HG02623 (cell line): Measurements from ENCODE around the gene B4GALT6.

Experiments
- ATAC-seq: cut with Tn5 transposase; IDR thresholded peaks from one replicate; pipeline ENCODE4 v1.9.1; 2021; ENCODE audit warnings: moderate library complexity; ENCODE audit not compliant: unreplicated experiment

The B4GALT6 gene

DNA sequence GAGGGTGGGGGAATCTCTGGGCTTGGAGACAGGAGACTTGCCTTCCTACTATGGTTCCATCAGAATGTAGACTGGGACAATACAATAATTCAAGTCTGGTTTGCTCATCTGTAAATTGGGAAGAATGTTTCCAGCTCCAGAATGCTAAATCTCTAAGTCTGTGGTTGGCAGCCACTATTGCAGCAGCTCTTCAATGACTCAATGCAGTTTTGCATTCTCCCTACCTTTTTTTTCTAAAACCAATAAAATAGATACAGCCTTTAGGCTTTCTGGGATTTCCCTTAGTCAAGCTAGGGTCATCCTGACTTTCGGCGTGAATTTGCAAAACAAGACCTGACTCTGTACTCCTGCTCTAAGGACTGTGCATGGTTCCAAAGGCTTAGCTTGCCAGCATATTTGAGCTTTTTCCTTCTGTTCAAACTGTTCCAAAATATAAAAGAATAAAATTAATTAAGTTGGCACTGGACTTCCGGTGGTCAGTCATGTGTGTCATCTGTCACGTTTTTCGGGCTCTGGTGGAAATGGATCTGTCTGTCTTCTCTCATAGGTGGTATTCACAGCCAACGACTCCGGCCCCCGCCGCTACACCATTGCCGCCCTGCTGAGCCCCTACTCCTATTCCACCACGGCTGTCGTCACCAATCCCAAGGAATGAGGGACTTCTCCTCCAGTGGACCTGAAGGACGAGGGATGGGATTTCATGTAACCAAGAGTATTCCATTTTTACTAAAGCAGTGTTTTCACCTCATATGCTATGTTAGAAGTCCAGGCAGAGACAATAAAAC lies 86.2 kb downstream of the B4GALT6 start:
- ATAC-seq: no peak

DNA sequence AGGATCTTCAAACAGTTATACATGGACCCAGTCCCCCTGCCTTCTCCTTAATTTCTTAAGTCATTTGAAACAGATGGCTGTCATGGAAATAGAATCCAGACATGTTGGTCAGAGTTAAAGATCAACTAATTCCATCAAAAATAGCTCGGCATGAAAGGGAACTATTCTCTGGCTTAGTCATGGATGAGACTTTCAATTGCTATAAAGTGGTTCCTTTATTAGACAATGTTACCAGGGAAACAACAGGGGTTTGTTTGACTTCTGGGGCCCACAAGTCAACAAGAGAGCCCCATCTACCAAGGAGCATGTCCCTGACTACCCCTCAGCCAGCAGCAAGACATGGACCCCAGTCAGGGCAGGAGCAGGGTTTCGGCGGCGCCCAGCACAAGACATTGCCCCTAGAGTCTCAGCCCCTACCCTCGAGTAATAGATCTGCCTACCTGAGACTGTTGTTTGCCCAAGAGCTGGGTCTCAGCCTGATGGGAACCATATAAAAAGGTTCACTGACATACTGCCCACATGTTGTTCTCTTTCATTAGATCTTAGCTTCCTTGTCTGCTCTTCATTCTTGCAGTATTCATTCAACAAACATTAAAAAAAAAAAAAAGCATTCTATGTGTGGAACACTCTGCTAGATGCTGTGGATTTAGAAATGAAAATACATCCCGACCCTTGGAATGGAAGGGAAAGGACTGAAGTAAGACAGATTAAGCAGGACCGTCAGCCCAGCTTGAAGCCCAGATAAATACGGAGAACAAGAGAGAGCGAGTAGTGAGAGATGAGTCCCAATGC lies 88.1 kb downstream of the B4GALT6 start:
- no peak for ATAC-seq

DNA sequence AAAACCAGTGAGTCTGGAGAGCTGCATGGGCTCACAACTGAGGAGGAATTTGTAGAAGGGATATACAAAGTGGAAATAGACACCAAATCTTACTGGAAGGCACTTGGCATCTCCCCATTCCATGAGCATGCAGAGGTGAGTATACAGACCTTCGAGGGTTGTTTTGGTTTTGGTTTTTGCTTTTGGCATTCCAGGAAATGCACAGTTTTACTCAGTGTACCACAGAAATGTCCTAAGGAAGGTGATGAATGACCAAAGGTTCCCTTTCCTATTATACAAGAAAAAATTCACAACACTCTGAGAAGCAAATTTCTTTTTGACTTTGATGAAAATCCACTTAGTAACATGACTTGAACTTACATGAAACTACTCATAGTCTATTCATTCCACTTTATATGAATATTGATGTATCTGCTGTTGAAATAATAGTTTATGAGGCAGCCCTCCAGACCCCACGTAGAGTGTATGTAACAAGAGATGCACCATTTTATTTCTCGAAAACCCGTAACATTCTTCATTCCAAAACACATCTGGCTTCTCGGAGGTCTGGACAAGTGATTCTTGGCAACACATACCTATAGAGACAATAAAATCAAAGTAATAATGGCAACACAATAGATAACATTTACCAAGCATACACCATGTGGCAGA lies 89.1 kb downstream of the B4GALT6 start:
- no peak for ATAC-seq

DNA sequence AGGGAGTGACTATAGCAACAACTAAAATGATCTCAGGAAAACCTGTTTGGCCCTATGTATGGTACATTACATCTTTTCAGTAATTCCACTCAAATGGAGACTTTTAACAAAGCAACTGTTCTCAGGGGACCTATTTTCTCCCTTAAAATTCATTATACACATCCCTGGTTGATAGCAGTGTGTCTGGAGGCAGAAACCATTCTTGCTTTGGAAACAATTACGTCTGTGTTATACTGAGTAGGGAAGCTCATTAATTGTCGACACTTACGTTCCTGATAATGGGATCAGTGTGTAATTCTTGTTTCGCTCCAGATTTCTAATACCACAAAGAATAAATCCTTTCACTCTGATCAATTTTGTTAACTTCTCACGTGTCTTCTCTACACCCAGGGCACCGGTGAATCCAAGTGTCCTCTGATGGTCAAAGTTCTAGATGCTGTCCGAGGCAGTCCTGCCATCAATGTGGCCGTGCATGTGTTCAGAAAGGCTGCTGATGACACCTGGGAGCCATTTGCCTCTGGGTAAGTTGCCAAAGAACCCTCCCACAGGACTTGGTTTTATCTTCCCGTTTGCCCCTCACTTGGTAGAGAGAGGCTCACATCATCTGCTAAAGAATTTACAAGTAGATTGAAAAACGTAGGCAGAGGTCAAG lies 91.7 kb downstream of the B4GALT6 start:
- no peak for ATAC-seq

DNA sequence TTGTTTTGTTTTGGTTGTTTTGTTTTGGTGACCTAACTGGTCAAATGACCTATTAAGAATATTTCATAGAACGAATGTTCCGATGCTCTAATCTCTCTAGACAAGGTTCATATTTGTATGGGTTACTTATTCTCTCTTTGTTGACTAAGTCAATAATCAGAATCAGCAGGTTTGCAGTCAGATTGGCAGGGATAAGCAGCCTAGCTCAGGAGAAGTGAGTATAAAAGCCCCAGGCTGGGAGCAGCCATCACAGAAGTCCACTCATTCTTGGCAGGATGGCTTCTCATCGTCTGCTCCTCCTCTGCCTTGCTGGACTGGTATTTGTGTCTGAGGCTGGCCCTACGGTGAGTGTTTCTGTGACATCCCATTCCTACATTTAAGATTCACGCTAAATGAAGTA lies 92.8 kb downstream of the B4GALT6 start, which contains the start of gene TTR:
TSS of gene TTR (plus strand) at position 250 of the 400 bp plus-strand sequence. CDS start at position 276, 26 bp downstream.
- ATAC-seq: no peak

DNA sequence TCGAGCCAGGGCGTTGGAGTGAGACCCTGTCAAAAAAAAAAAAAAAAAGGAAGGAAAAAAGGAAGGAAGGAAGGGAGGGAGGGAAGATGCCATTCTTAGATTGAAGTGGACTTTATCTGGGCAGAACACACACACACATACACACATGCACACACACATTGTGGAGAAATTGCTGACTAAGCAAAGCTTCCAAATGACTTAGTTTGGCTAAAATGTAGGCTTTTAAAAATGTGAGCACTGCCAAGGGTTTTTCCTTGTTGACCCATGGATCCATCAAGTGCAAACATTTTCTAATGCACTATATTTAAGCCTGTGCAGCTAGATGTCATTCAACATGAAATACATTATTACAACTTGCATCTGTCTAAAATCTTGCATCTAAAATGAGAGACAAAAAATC lies 93.3 kb downstream of the B4GALT6 start:
- ATAC-seq: no peak

DNA sequence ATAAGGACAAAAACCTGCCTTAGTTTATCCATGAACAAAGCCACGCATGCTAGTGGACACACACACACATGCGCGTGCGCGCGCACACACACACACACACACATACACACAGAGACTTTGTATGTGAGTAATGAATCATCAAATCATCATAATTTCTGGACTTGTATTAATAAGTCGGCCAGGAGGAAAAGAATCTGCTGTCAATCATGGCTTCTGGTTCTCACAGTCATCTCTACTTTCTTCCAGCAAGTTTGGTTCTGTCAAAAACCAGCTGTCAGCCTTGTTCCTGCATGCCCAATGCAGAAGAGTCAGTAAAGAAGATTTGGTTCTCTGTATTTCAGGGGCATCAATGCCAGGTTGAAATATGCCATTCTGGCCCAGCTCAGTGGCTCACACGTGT lies 93.8 kb downstream of the B4GALT6 start:
- no peak for ATAC-seq

DNA sequence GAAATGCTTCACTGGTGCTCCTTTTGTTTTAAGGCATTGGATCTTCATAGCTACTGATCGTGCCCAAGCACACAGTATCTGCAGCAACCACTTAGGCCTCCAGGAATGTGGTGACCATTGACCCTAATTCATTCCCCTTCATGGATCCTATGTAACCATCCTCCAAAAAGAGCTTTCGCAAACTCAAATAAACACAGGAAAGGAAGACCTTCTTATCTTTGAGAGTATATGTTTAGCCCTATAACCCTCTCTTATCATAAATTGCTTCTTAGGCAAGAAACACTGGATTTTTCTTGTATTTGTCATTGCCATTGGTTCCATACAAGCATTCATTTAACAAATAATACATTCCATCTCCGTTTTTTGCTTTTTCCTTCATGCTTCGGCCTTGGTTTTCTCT lies 96.9 kb downstream of the B4GALT6 start:
- ATAC-seq: no peak

DNA sequence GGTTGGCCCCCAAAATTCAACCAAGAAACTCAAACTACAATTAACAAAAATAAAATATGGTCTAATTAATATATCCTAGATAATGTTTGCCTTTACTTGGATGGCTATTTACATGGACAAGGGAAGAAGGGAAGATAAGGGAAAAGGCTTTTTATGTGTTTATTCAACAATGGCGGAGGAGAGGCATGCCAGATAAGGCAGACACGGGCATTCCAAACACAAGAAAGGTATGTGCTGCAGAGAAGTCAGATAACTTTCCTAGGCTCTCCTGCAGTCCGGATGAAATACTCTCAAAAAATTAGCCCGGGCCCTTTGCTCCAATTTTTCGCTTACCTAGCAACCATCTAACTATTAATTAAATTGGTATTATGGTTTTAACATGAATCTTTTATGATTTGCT lies 97.8 kb downstream of the B4GALT6 start:
- ATAC-seq: no peak

DNA sequence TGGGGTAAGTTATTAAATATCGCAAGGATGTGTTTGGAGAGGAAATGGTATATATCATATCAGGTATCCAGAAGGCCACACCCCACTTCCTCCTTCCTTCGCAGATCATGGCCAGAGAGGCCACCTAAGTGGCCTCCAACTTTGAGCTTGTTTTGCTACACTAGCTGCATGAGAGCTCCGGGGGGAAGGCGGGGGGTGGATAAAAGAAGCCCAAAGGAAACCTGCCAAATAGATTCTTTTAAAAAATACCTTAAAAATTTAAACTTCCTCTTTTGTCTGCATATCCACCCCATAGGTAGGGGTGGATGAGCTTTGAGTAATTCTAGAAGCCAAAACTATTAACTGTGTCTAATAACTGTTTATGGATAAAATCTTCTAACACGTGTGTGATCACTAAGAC lies 98.4 kb downstream of the B4GALT6 start:
- no peak for ATAC-seq

DNA sequence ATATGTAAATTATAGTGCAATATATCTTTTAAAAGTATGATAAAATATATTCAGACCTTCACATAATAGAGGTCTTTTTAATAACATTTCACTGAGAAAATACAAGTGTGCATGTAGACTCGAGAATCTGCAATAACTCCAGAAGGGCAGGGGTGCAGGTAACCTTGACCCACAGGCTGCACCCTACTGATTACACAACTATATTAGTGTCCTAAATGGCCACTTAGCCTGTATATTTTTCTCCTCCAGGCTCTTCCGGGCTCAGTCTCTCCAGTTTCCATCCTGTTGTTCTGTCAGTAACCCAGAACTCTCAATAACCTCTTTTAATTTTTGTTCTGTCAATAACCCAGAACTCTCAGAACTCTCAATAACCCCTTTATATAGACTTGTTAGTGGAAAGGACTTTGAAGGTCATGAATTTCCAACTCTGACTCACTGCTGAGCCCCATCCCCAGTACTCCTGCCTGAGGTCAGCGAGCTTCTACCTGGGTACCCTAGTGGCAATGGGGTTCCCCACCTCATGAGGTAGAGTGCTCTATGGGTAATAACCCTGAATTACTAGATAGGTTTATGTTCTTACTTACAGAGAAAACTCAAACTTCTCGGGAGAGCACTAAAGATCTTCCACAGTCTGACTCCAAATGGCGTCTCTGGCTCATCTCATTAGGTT lies 101.1 kb downstream of the B4GALT6 start:
- no peak for ATAC-seq

DNA sequence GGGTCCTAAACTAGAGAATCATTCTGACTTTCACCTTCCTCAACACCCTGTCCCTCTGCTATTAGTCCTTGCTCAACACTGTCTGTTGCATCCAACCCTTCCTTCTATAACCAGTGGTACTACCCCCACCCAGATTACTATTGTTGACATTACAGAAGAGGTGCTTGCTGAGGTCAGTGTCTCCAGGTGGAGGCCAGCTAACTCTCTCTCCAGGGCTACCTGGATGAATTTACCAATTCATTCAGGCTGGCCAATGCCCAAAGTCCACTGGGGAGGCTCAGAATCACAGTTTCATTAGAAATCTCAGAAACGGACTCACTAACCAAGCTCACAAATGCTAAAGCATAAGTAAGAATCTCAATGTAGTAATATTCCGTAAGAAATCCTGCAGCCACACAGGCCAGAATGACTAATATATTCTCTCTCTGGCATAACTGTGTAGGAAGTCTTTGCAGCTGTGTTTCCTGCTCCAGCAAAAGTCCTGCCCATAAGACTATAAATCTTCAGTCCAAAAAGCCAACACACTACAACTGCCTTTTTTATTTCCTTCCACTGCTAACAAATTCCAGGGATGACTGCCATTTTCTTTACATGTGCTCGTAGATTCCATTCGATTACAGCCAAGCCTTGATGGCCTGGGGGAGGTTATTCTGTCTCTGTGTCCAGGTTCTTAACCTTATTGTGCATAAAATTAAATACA lies 102.7 kb downstream of the B4GALT6 start:
- ATAC-seq: no peak

DNA sequence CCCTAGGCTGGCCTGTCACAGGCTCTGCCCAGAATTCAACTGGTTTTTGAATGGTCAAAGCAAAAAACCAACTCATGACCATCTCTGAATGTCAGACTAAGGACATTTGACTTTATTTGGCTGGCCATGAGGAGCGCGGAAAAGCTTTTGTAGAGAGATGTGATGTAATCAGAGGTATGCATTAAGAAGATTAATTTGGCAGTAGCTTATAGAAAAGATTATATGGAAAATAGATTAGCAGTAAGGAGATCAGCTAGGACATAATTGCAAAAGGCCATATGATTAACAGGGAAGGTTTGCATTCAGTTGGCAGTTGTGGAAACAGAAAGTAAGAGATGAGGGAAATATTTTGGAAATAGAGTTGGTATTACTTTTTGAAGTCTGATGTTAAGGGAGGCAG lies 105.0 kb downstream of the B4GALT6 start:
- ATAC-seq: no peak

DNA sequence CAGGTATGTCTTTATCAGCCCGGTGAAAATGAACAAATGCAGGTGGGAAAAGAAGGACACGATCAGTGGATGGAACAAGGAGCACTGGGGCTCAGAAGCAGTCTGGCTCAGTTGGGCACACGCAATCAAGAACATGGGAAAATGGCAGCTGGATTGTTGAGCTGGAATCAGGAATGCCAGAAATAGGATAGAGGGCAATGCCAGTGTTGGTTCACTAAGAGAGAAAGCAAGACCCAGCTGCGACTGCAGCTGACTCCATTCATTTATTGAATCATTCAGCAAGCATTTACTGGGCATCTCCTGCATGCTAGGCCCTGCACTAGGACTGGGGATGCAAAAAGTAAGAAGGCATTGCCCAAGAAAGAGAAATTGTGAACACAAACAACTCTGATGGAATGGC lies 106.3 kb downstream of the B4GALT6 start:
- ATAC-seq: no peak

DNA sequence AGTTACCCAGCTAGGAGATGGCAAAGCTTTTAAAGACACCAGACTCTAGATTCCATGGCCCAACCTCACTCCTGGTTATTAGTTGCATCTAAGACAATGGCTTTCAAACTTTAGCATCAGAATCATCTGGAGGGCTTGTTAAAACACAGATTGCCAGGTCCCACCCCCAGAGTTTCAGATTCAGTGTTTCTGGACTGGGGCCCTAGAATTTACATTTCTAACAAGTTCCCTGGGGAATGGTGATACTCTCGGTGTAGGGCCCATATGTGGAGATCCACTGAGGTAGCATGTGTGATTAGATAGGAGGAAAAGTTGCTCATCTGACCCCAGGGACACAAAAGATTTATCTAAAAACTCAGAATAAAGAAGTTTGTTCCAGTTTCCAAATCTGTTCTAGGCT lies 107.2 kb downstream of the B4GALT6 start:
- ATAC-seq: peak; percentile 41

DNA sequence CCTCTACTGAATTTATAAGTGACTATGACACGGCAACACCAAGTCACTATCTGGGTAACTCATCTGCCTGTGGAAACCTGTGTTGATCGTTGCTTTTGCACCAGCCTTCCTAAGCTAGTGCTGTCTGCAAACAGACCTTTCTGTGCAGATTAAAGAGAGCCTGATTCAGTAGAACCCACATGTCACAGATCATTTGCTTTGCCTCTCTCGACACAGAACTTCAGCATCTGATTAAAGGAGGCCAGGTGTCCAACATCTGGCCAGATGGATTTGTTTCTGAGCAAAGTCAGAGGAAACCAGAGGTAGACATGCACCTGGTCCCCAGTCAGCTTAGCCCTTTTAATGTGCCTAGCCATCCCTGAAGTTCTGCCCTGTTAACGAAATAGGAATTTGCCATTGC lies 107.7 kb downstream of the B4GALT6 start:
- peak; percentile 68 for ATAC-seq

DNA sequence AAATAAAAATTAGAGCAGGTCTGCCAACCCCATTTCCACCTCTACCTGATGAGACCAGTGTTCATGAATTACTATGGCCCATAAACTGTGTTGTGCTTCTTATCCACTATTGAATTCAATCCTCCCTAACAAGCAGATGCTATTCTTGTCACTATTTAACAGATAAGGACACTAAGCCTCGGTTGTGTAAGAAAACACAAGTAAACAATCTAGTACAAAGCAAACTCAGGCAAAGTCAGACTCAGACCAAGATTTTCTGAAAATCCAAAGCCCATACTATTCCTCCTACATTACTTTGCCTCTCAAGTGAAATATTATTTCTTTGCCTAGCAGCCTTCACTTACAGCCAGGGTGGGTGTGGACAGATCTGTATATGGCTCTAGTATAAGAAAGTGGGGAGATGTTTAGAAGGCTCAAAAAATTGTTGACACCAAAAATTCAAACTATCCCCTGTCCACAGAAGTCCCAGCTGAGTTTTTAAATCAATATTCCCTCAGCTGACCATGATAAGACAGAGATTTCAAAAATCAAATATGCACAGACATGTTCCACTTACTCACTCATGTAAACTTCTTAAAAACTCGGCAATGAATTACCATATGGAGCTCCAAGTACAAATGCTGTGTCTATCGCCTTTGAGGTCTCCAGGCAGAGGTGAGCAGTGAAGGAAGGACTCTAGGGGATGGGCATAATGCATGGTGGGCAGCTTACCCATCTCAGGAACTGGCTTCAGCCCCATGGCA lies 108.7 kb downstream of the B4GALT6 start:
- no peak for ATAC-seq

DNA sequence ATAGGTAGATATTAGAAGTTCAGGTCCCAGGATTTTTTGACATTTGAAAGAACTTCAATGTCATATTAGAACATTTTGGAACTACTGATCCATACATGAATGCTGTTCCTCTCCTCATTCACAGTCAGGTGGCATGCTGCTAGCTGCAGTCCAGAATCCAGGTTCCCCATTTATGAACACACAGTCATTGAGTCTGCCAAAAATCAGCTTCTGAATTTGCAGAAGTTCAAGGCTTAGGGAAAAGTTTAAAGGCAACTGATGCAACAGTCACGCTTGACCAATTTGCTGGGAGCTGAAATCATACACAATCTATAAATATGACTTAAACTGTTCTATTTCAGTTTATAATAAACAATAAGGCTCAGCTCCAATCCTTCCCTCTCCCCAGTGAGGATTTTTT lies 110.0 kb downstream of the B4GALT6 start:
- no peak for ATAC-seq
